ENCODE results near the gene CLMN.

DNA sequence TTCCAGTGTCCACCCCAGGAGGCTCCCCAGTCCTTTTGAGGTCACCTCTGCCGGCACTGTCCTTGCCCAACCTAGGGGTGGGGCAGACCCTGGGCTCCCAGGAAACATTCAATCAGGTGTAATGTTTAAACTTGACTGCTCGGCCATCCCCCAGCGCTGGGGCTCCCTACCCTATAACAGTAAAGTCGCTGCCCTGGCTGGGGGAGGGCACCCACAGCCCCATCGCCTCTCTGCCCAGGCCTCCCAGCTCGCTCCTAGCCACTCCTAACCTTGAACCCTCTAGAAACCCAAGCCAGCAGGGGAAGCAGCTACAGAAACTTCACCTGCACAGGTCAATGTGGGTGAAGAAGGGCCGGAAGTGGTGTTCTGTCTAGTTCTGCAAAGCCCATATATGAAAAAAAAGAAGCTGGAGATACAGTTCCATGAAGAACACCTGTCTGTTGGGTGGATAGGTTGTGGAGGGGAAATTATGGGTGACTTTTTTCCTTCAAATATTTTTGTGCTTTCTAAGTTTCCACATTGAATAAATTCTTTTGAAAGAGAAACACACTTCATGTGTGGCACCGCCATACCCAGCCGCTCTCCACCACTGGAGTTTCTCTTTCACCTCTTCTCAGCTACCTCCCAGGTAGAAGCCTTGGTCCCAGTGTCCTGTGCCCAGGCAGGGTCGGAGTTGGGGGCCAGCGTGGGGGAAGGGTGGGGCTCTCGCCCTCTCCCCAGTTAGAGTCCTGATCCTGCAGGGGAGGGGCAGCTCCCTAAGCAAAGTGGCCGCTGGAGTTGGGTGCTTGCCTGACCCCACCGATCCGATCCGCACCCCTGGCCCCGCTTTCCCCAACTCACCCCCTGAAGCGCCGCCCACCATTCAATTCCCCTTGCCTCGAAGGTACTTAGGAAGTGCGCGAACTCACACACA is 1.1 kb downstream of the CLMN start:
- TF ChIP-seq POLR2AphosphoS2 (IDR thresholded peaks at IDR 0.05; ENCODE audit: low read length) (no peak), PTTG1 (tag; IDR thresholded peaks at IDR 0.05; ENCODE audit: low read depth) (no peak), JUND (IDR thresholded peaks at IDR 0.05; ENCODE audit: borderline replicate concordance, low read depth, low read length) (no peak), JUND (tag; IDR thresholded peaks at IDR 0.05; ENCODE audit: borderline replicate concordance, low read depth, low read length) (no peak), ZNF146 (CRISPR knock-in tag; IDR thresholded peaks at IDR 0.05; ENCODE audit: unreplicated experiment) (no peak), CTCF (IDR thresholded peaks at IDR 0.05 in 2 of 3, conservative IDR thresholded peaks at IDR 0.05 in 1 of 3; ENCODE audit: insufficient read depth in 2 of 3, low read depth in 1 of 3, low read length in 3 of 3) (no peak), ZKSCAN1 (IDR thresholded peaks at IDR 0.05; ENCODE audit: low read depth, low read length) (no peak), NFIC (IDR thresholded peaks at IDR 0.05) (no peak), SIX5 (IDR thresholded peaks at IDR 0.05; ENCODE audit: borderline replicate concordance in 1 of 2, insufficient read depth in 1 of 2, low read depth in 1 of 2, low read length in 2 of 2) (no peak)

All from K562 (cell line).